ENCODE data around the gene SLC28A3. TPM values are rescaled to one million over a fixed set of nuclear protein-coding genes. Genes with fewer than 3 reads are reported as not detected.
A peak's percentile ranks its signal among the peaks of the same experiment; 100 is the strongest.

The SLC28A3 gene
- total and polyA plus RNA-seq, 2 of the 8 experiments (the other 6 are each of a cell fraction or from before 2014, with no cell fraction given), result 0.02 TPM; not detected in 1

DNA sequence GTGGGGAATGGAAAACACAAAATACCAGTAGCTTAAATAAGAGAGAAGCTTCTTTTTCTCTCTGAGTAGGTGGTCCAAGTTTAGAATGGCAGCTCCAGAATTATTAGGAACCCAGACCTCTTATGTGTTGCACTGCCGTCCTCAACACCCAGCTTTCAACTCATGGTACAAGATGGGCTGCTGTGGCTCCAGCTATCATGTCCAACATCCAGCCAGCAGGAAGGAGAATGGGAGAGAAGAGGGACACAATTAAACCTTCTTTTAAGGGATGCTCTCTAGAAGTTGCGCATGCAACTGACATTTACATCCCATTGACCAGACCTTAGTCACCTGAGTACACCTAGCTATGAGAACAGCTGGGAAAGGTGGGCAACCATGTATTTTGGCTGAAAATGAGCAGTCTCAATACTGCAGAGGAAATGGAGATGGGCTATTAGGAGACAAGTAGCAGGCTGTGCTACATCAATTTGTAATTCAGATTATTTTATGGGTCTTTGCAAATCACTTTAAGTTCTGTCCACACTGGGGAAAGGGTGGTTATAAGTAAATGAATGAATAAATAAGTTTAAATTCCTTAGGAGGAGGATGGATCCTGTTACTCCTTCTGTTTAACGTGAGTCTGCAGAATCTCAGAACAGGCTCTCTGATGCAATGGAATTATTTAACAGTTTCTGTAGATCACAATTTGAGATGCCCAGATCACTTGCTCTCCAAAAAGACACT is 76.1 kb downstream of the SLC28A3 start:
- POLR2A ChIA-PET (ENCODE audit: partially characterized antibody), result interaction anchor here (0.7 to 1.5 kb wide), 2 partner anchors 284 to 299 kb away, joined by 3 to 6 read pairs; partner anchors contain the start of genes HNRNPK and RMI1
- H2AFZ ChIP-seq (ENCODE audit: low read length), result no peak overlapping the region
- WGBS, 2 experiments (ENCODE audit: extremely low coverage in 1 of 2, insufficient coverage in 1 of 2, insufficient read length in 1 of 2, insufficient replicate concordance in 2 of 2, low coverage in 1 of 2, low lambda C conversion rate in 2 of 2, missing lambda C conversion rate in 1 of 2), result 87% methylated on average over 3 of the region's 3 CpGs; no CpG with 5 or more reads in 1 of the 2 experiments

More for the DNA sequence above, 76.1 kb downstream of the SLC28A3 start:
- H3K4ac ChIP-seq (replicated peaks; ENCODE audit: insufficient read length, low read depth, low read length), result no peak overlapping the region
- H3K23me2 ChIP-seq (ENCODE audit: low read depth, low read length), result no peaks in the 10 kb centered on the region
- H3K18ac ChIP-seq (ENCODE audit: extremely low read depth, low read length), result no peak overlapping the region
- no peaks in the 10 kb centered on the region for H3K79me1 ChIP-seq (ENCODE audit: low read depth, low read length)
- no peak overlapping the region for H3K4me3 ChIP-seq (ENCODE audit: extremely low read depth in 1 of 4, insufficient read depth in 2 of 4, low read depth in 3 of 4, low read length in 4 of 4)
- H3K27ac ChIP-seq (ENCODE audit: low read depth, low read length), result no peak overlapping the region
- H2BK20ac ChIP-seq (ENCODE audit: low read length), result no peak overlapping the region
- no peak overlapping the region for H3K4me2 ChIP-seq (ENCODE audit: insufficient read depth in 1 of 2, low read depth in 2 of 2, low read length in 2 of 2)
- H3K36me3 ChIP-seq (ENCODE audit: control insufficient read depth in 2 of 4, insufficient read depth in 4 of 4, low read length in 3 of 4), result no peaks in the 10 kb centered on the region
- H2AK5ac ChIP-seq (ENCODE audit: low read depth, low read length), result no peak overlapping the region
- H2BK12ac ChIP-seq (ENCODE audit: low read depth, low read length), result no peak overlapping the region
- H2BK120ac ChIP-seq (replicated peaks; ENCODE audit: low read depth, low read length), result no peak overlapping the region
- no peak overlapping the region for H4K91ac ChIP-seq (replicated peaks; ENCODE audit: insufficient read length, low read length)
- no peak overlapping the region for H4K8ac ChIP-seq (ENCODE audit: extremely low read depth, insufficient read depth, low read length)
- CTCF ChIA-PET (ENCODE audit: partially characterized antibody), result interaction anchor here (0.6 to 2.2 kb wide), 10 partner anchors 9 to 425 kb away, joined by 3 to 10 read pairs (median 4); no protein-coding TSS in a partner anchor
- H2BK15ac ChIP-seq (ENCODE audit: low read length), result no peak overlapping the region
- H2BK5ac ChIP-seq (ENCODE audit: low read depth, low read length), result no peak overlapping the region
- H4K5ac ChIP-seq (ENCODE audit: insufficient read length, low read depth, low read length), result no peak overlapping the region
- no peaks in the 10 kb centered on the region for H3K4me1 ChIP-seq (replicated peaks in 1 of 4; ENCODE audit: control insufficient read depth in 3 of 4, insufficient read depth in 4 of 4, low read length in 3 of 4)
- no peak overlapping the region for H3K23ac ChIP-seq (ENCODE audit: insufficient read length)
- FAIRE-seq, result no peak
- no peak for DNase-seq (ENCODE audit: low read depth in 1 of 2, low spot score in 2 of 2)
- H4K20me1 ChIP-seq (replicated peaks in 1 of 2; ENCODE audit: control insufficient read depth in 1 of 2, insufficient read depth in 2 of 2, low read length in 2 of 2), result no peaks in the 10 kb centered on the region
- no peaks in the 10 kb centered on the region for H3K79me2 ChIP-seq (ENCODE audit: control insufficient read depth in 1 of 2, insufficient read depth in 2 of 2, low read length in 2 of 2)
- H3K9me3 ChIP-seq (ENCODE audit: insufficient read depth in 2 of 2, low read depth in 1 of 2, low read length in 1 of 2), result no peaks in the 10 kb centered on the region
- TF ChIP-seq KDM1A (IDR thresholded peaks at IDR 0.05; ENCODE audit: borderline replicate concordance, low read length) (peak; percentile 53; the same call in 1 of the 2 replicates), EZH2 (IDR thresholded peaks at IDR 0.05; ENCODE audit: low read depth, low read length, severe bottlenecking) (no peak), SP1 (IDR thresholded peaks at IDR 0.05; ENCODE audit: low read depth, low read length) (no peak)
- no peak overlapping the region for H3K9ac ChIP-seq (replicated peaks in 1 of 4; ENCODE audit: extremely low read depth in 1 of 4, low read depth in 3 of 4, low read length in 3 of 4)
- H3K14ac ChIP-seq (ENCODE audit: insufficient read length), result no peak overlapping the region
- no peak overlapping the region for H3K56ac ChIP-seq (replicated peaks; ENCODE audit: insufficient read length, low read depth, low read length)
- H3K27me3 ChIP-seq (replicated peaks in 1 of 4; ENCODE audit: control insufficient read depth in 3 of 4, extremely low read depth in 1 of 4, insufficient read depth in 3 of 4, low read length in 3 of 4), result no peaks in the 10 kb centered on the region
